Stimulated activated naive B cell treated with anti-CD40 and anti-IgM and Interleukin-4, amounts not matched to agents 10 μg/mL and 1 μg/mL and 100 μg/mL, for 72 hours (primary cell): Measurements from ENCODE around the gene MTCH2.

Experiments
- ATAC-seq, 2 donors: fragments of 150-1000 bp; cut with Tn5 transposase; replicated peaks; 2 replicates each; pipeline ENCODE4 v1.10.0; 2021; ENCODE audit warnings: moderate library complexity in 1 of 2
- DNase-seq: peaks from one replicate; pipeline ENCODE4 v3.0.0; 2021
- H3K27ac Mint-ChIP-seq: one replicate; pipeline ENCODE4 v1.8.0; 2022; ENCODE audit warnings: mild to moderate bottlenecking, mixed read lengths
- H3K27me3 Mint-ChIP-seq, 2 donors: one replicate each; pipeline ENCODE4 v1.8.0; 2022; ENCODE audit warnings: mixed read lengths in 2 of 2
- H3K36me3 Mint-ChIP-seq, 2 donors: one replicate each; pipeline ENCODE4 v1.8.0; 2022; ENCODE audit warnings: mixed read lengths in 2 of 2, mild to moderate bottlenecking in 1 of 2
- H3K4me1 Mint-ChIP-seq, 2 donors: one replicate each; pipeline ENCODE4 v1.8.0; 2022; ENCODE audit warnings: mixed read lengths in 2 of 2, mild to moderate bottlenecking in 1 of 2
- H3K4me3 Mint-ChIP-seq, 2 donors: one replicate each; pipeline ENCODE4 v1.8.0; 2022; ENCODE audit warnings: mild to moderate bottlenecking in 2 of 2, mixed read lengths in 2 of 2, moderate library complexity in 1 of 2
- H3K9me3 Mint-ChIP-seq, 2 donors: one replicate each; pipeline ENCODE4 v1.8.0; 2022; ENCODE audit warnings: mixed read lengths in 2 of 2, mild to moderate bottlenecking in 1 of 2

Gene MTCH2

DNA sequence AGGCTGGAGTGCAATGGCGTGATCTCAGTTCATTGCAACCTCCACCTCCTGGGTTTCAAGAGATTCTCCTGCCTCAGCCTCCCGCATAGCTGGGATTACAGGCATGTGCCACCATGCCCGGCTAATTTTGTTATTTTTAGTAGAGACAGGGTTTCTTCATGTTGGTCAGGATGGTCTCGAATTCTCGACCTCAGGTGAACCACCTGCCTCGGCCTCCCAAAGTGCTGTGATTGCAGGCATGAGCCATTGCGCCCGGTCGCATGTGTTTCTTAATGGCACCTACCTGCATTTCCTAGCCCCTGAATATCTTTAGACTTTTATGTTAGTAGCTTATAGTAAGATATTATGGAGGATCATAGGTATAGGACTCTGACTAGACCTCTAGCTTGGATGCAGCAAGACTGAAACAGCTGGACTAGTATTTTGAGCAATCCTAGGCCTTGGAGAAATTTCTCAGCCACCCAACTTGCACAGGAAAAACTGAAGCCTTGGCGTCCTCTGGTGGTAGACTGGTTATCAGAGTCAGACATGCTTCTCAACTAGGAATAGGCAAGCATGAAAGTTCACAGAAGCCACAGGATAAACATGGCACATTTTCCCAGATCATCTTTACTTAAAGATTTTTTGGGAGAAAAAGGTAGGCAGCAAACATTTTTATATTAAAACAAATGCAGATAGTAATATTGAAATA is 25.5 kb downstream of the MTCH2 start:
- Mint-ChIP-seq H3K27ac (no peak overlapping the region), H3K27me3 (no peaks in the 10 kb centered on the region), H3K36me3 (peaks cover 6 to 17% of the 10 kb centered on the region in 2 donors), H3K4me3 (no peak overlapping the region), H3K9me3 (no peaks in the 10 kb centered on the region), H3K4me1 (peaks cover 0 to 4% of the 10 kb centered on the region in 2 donors)
- no peak for DNase-seq
- no peak for ATAC-seq

GRCh38 chr11:47615249-47615648 is 27.1 kb downstream of the MTCH2 start:
- H3K4me1 Mint-ChIP-seq: peaks cover 9 to 17% of the 10 kb centered on the region in 2 donors
- H3K27ac Mint-ChIP-seq: peak overlapping the region; percentile 42
- no peak for DNase-seq
- H3K36me3 Mint-ChIP-seq: peaks cover 14 to 16% of the 10 kb centered on the region in 2 donors
- H3K9me3 Mint-ChIP-seq: no peaks in the 10 kb centered on the region
- no peak overlapping the region for H3K4me3 Mint-ChIP-seq
- no peaks in the 10 kb centered on the region for H3K27me3 Mint-ChIP-seq
- no peak for ATAC-seq

GRCh38 chr11:47611348-47611794 is 31.0 kb downstream of the MTCH2 start:
- H3K9me3 Mint-ChIP-seq: no peaks in the 10 kb centered on the region
- no peaks in the 10 kb centered on the region for H3K27me3 Mint-ChIP-seq
- DNase-seq: no peak
- peaks cover 9 to 23% of the 10 kb centered on the region in 2 donors for H3K4me1 Mint-ChIP-seq
- peaks cover 0 to 16% of the 10 kb centered on the region in 2 donors for H3K36me3 Mint-ChIP-seq
- H3K4me3 Mint-ChIP-seq: peak overlapping the region in 1 of 2 donors; percentile 21
- H3K27ac Mint-ChIP-seq: peak overlapping the region; percentile 51
- ATAC-seq: peak; percentile 95 to 96

- H3K27ac Mint-ChIP-seq: no peak overlapping the region
- H3K27me3 Mint-ChIP-seq: no peaks in the 10 kb centered on the region
- no peaks in the 10 kb centered on the region for H3K9me3 Mint-ChIP-seq
- H3K36me3 Mint-ChIP-seq: peaks cover 0 to 20% of the 10 kb centered on the region in 2 donors
- ATAC-seq (no peak), DNase-seq (no peak)
- peaks cover 9 to 23% of the 10 kb centered on the region in 2 donors for H3K4me1 Mint-ChIP-seq
- no peak overlapping the region for H3K4me3 Mint-ChIP-seq
Observed at GRCh38 chr11:47609675-47610074, 32.7 kb downstream of the MTCH2 start.

- Mint-ChIP-seq H3K4me3 (no peak overlapping the region), H3K9me3 (no peaks in the 10 kb centered on the region), H3K27me3 (no peaks in the 10 kb centered on the region), H3K27ac (no peak overlapping the region), H3K36me3 (peaks cover 0 to 20% of the 10 kb centered on the region in 2 donors), H3K4me1 (peaks cover 9 to 23% of the 10 kb centered on the region in 2 donors)
- ATAC-seq: no peak
- DNase-seq: no peak
Observed at GRCh38 chr11:47607380-47607779, 35.0 kb downstream of the MTCH2 start.

- Mint-ChIP-seq H3K4me3 (no peak overlapping the region), H3K36me3 (peaks cover 0 to 20% of the 10 kb centered on the region in 2 donors), H3K4me1 (peaks cover 8 to 17% of the 10 kb centered on the region in 2 donors), H3K27ac (no peak overlapping the region), H3K27me3 (no peaks in the 10 kb centered on the region), H3K9me3 (no peaks in the 10 kb centered on the region)
- ATAC-seq (peak in 1 of 2 donors; percentile 36), DNase-seq (no peak)
Observed at GRCh38 chr11:47606731-47607130, 35.6 kb downstream of the MTCH2 start.

- no peaks in the 10 kb centered on the region for H3K27me3 Mint-ChIP-seq
- DNase-seq (no peak), ATAC-seq (no peak)
- no peak overlapping the region for H3K27ac Mint-ChIP-seq
- peaks cover 0 to 9% of the 10 kb centered on the region in 2 donors for H3K4me1 Mint-ChIP-seq
- peaks cover 0 to 14% of the 10 kb centered on the region in 2 donors for H3K36me3 Mint-ChIP-seq
- no peak overlapping the region for H3K4me3 Mint-ChIP-seq
- no peaks in the 10 kb centered on the region for H3K9me3 Mint-ChIP-seq
Observed at GRCh38 chr11:47605921-47606320, 36.4 kb downstream of the MTCH2 start.

- ATAC-seq (no peak), DNase-seq (no peak)
- Mint-ChIP-seq H3K4me1 (peaks cover 0 to 4% of the 10 kb centered on the region in 2 donors), H3K27me3 (peaks cover 0 to 5% of the 10 kb centered on the region in 2 donors), H3K9me3 (no peaks in the 10 kb centered on the region), H3K4me3 (no peak overlapping the region), H3K36me3 (peaks cover 0 to 8% of the 10 kb centered on the region in 2 donors), H3K27ac (no peak overlapping the region)
Observed at GRCh38 chr11:47603295-47603694, 39.1 kb downstream of the MTCH2 start.

DNA sequence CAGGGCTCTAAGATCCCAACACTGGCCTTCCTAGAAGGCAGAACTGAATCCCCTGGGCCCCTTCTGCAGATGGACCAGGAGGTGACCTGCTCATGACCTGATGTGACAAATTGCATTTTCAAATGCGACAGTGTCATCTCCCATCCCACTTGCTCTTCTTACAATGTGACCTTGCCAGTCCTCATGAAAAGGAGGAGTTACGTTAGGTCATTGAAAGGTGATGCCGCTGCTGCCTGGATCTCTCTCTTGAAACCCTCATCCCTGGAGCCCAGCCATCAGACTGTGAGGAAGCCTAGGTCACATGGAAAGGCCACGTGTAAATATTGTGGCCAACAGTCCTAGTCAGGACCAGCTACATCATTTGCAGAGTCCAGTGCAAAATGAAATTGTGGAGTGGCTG is 42.5 kb downstream of the MTCH2 start:
- Mint-ChIP-seq H3K4me1 (no peaks in the 10 kb centered on the region), H3K9me3 (no peaks in the 10 kb centered on the region), H3K36me3 (no peaks in the 10 kb centered on the region), H3K27me3 (peaks cover 12 to 13% of the 10 kb centered on the region in 2 donors), H3K27ac (no peak overlapping the region), H3K4me3 (no peak overlapping the region)
- no peak for ATAC-seq
- no peak for DNase-seq

GRCh38 chr11:47595967-47596366 is 46.4 kb downstream of the MTCH2 start:
- DNase-seq: no peak
- Mint-ChIP-seq H3K4me1 (peaks cover 11 to 22% of the 10 kb centered on the region in 2 donors), H3K36me3 (no peaks in the 10 kb centered on the region), H3K9me3 (no peaks in the 10 kb centered on the region), H3K4me3 (no peak overlapping the region), H3K27me3 (peaks cover 41 to 50% of the 10 kb centered on the region in 2 donors), H3K27ac (no peak overlapping the region)
- no peak for ATAC-seq

DNA sequence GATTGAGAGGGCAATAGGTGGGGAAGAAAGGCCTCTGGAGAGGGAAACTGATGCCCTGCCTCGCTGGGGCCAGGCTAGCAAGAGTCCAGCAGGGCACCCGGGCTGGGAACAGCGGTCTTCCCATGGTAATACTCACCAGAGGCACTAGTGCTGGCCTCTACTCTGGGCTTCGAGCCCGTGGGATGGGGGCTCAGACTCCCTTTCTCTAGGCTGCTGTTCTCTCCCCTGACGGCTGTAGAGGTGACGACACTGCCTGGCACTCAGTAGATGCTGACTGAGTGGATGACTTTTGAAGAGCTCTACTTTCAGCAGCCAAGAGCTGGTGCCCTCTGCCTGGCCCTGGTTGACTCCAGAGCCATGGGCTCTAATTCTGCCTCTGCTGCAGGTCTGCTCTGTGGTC is 47.3 kb downstream of the MTCH2 start:
- Mint-ChIP-seq H3K36me3 (no peaks in the 10 kb centered on the region), H3K4me3 (no peak overlapping the region), H3K9me3 (no peaks in the 10 kb centered on the region), H3K27ac (no peak overlapping the region), H3K27me3 (peaks cover 41 to 50% of the 10 kb centered on the region in 2 donors), H3K4me1 (peaks cover 11 to 22% of the 10 kb centered on the region in 2 donors)
- ATAC-seq (peak in 1 of 2 donors; percentile 24), DNase-seq (no peak)

DNA sequence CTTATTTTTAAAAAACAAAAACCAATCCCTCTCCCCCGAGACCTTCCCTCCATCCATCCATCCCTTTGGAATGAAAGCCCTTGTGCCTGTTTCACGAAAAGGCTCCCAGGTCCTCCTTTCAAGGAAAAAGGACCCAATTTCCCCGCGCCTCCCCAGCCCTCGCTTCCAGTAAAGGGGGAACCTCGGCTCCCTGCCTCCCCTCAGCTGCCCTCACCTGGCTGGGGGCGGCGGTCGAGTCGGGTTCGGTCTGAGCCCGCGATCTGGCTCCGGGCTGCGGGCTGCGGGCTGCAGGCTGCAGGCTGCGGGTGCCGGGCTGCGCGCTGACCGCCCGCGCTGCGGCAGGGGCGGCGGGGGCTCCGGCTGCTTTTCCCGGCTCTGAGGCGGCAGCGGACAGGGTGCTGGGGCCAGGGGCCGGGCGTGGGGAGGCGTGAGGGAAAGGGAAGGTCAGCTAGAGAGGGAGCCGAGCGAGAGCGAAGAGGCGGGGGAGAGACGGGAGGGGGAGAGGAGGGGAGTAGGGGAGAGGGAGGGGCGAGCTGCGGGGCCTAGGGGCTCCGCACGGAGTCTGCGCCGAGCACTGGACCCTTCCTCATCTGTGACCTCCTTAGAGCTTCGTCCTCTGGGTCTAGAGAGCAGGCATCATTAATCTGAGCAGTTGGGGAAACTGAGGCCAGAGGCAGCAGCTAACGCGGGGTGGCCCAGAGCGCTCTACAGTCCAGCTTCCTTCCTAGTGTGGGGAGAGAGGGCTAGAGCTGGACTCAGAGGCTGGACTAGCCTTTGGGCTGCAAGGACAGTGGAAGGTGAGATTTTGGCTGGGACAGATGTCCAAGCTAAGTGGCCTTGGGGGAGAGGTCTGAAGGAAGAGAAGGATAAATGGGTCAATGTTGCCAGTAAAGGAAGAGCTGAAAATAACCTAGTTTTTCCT is 48.2 kb downstream of the MTCH2 start, which contains the start of gene C1QTNF4:
Gene C1QTNF4, minus strand, starts transcription at position 478 of the 922 bp plus-strand sequence. CDS start 3,601 bp downstream, outside the sequence.
- no peaks in the 10 kb centered on the region for H3K9me3 Mint-ChIP-seq
- ATAC-seq: no peak
- H3K27me3 Mint-ChIP-seq: peaks cover 39 to 50% of the 10 kb centered on the region in 2 donors
- no peaks in the 10 kb centered on the region for H3K36me3 Mint-ChIP-seq
- DNase-seq: no peak
- H3K4me3 Mint-ChIP-seq: peak within 1 kb of the TSS; percentile 48 to 62
- H3K27ac Mint-ChIP-seq: no peak within 1 kb of the TSS
- peaks cover 11 to 22% of the 10 kb centered on the region in 2 donors for H3K4me1 Mint-ChIP-seq

DNA sequence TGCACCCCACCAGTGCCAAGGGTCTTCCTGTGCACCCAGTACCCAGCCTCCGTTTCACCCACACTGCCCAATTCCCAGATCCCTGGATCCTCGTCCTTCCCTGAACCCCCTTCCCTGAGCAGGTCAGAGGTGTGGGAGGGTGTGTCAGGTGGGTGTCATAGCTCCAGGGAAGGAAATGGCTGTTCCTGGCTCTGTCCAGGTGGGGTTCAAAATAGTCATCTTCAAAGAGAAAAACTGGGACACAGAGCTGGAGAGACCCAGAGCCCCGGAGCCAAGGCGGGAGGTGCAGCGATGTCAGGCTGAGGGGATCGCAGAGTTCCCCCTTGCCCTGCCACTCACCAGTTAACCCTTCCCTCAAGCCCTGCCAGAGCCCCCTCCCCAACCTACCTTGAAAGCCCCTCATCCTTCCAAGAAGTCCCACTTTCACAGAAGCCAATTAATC is 48.8 kb downstream of the MTCH2 start:
- Mint-ChIP-seq H3K4me1 (peaks cover 11 to 22% of the 10 kb centered on the region in 2 donors), H3K36me3 (peaks cover 0 to under 1% of the 10 kb centered on the region in 2 donors), H3K27me3 (peaks cover 36 to 50% of the 10 kb centered on the region in 2 donors), H3K4me3 (peak overlapping the region; percentile 48 to 62), H3K27ac (no peak overlapping the region), H3K9me3 (no peaks in the 10 kb centered on the region)
- DNase-seq: no peak
- ATAC-seq: no peak

- no peak for DNase-seq
- Mint-ChIP-seq H3K4me3 (no peak overlapping the region), H3K9me3 (no peaks in the 10 kb centered on the region), H3K27ac (no peak overlapping the region), H3K36me3 (peaks cover 0 to 3% of the 10 kb centered on the region in 2 donors), H3K27me3 (peaks cover 36 to 50% of the 10 kb centered on the region in 2 donors), H3K4me1 (peaks cover 11 to 26% of the 10 kb centered on the region in 2 donors)
- no peak for ATAC-seq
Observed at GRCh38 chr11:47592970-47593369, 49.4 kb downstream of the MTCH2 start.
